Measurements from ENCODE around the gene FBXO34.

FBXO34 gene

DNA sequence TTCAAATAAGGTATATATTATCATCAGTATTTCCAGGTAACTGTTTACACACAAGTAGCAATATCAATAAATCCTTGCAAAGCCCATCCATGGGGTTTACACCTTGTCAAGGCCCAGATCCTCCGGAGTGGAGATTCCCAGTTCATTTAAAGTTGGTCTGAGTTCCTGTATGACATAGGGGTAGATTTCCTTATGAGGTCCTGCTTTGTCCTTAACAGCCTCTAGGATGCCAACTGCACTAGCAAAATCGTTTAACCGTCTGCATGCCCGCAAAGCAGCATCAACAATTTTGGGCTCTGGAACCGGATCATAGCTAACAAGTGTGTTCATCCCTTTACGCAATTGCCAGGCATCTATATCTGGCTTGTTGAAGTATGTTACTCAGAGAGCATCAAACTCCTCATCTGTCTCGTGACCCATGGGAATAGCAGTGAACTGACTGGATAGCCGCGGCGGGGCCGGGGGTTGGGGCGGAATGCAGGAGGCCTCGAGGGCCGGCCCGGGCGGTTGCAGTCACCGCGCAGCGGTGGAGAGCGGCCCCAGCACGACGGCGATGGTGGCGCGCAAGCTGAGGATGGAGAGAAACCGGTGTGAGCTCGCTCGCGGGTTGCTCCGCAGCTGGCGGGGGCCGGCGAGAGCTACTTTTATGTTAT, 30.6 kb upstream of the FBXO34 start:
- TF ChIP-seq, protein P1, sequence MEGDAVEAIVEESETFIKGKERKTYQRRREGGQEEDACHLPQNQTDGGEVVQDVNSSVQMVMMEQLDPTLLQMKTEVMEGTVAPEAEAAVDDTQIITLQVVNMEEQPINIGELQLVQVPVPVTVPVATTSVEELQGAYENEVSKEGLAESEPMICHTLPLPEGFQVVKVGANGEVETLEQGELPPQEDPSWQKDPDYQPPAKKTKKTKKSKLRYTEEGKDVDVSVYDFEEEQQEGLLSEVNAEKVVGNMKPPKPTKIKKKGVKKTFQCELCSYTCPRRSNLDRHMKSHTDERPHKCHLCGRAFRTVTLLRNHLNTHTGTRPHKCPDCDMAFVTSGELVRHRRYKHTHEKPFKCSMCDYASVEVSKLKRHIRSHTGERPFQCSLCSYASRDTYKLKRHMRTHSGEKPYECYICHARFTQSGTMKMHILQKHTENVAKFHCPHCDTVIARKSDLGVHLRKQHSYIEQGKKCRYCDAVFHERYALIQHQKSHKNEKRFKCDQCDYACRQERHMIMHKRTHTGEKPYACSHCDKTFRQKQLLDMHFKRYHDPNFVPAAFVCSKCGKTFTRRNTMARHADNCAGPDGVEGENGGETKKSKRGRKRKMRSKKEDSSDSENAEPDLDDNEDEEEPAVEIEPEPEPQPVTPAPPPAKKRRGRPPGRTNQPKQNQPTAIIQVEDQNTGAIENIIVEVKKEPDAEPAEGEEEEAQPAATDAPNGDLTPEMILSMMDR (IDR thresholded peaks at IDR 0.05; ENCODE audit: extremely low read depth, missing control alignments): no peak
- no peak for DNase-seq (ENCODE audit: low spot score)

DNA sequence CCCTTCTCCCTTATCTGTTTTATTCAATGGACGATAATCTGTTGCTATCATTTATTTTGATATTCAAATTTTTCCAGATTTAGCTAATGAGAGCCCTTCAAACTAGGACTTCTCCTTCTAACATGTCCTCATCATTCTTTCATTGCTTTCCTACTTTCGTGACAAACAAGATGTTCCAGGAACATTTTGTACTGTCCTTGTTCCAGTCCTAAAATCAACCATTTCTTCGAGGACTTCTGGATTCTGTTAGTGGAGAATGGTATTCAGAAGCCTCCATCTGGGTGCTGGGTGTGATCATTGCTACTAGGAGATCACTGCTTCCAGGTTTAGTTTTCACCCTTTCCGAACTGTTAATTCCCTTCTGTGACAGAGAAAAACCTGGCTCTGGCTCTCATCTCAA, 29.5 kb upstream of the FBXO34 start:
- DNase-seq (ENCODE audit: low spot score): no peak
- TF ChIP-seq, protein P1 (IDR thresholded peaks at IDR 0.05; ENCODE audit: extremely low read depth, missing control alignments): no peak

DNA sequence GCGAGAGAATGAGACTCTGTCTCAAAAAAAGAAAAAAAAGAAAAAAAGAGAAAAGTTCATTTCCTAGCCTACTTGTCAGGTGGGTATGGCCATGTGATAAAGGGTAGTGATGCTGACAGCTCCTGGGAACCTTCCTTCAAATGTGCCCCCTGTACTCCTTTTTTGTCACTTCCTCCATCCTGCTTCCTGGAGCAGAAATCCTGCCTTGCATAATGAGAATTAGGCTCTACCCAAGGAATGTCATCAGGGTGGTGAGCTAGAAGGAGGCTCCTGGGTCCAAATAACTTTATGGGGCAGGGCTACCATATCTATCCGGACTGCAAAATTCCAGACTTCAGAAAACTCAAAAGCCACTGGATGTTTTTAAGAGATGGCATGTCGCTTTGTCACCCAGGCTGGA, 27.8 kb upstream of the FBXO34 start:
- no peak for DNase-seq (ENCODE audit: low spot score)
- TF ChIP-seq, protein P1 (IDR thresholded peaks at IDR 0.05; ENCODE audit: extremely low read depth, missing control alignments): no peak

DNA sequence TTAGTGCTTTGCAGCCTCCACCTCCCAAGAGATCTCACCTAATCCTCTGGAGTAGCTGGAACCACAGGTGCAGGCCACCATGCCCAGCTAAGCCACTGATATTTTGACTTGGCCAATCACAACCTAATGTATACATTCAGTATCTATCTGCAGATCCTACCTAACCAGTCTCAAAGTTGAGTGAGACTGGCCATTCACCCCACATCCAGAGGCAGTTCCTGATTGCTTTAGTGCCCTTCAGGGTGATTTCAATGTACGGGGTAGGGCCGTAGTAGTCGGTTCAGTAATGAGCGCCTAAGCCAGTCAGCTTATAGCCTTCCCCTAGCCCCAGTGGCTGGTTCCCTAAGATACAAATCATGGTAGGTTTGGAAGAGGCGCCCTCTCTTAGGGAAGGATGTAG, 27.4 kb upstream of the FBXO34 start:
- TF ChIP-seq, protein P1 (IDR thresholded peaks at IDR 0.05; ENCODE audit: extremely low read depth, missing control alignments): no peak

DNA sequence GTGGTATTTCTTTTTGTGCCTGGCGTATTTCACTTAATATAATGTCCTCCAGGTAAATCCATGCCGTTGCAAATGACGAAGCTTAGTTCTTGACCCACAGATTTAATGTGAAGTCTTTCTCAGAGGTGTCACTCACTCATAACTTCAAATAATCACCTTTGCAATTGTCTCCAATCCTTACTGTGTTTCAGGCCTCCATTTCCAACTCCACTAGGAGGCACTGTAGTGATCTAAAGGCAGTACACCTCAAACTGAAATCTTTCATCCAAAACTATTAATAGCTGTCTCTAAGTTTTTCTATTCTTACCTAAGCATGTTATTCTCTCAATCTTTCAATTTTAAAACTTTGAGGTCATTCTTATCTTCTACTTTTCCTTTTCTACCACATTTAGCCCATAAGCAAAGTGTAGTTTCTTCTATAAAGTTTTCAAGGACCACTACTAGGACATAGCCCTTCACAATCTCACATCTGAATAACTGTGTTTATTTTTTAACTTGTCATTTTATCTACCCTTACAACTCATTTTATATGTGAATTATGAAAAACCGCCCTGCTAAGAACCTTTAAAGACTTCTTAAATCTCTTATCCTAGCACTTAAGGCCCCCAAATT, 25.5 kb upstream of the FBXO34 start:
- DNase-seq (ENCODE audit: low spot score): peak; percentile 60
- TF ChIP-seq, protein P1 (IDR thresholded peaks at IDR 0.05; ENCODE audit: extremely low read depth, missing control alignments): peak; percentile 63

More for the DNA sequence above, 27.4 kb upstream of the FBXO34 start:
- DNase-seq (ENCODE audit: low spot score): no peak

DNA sequence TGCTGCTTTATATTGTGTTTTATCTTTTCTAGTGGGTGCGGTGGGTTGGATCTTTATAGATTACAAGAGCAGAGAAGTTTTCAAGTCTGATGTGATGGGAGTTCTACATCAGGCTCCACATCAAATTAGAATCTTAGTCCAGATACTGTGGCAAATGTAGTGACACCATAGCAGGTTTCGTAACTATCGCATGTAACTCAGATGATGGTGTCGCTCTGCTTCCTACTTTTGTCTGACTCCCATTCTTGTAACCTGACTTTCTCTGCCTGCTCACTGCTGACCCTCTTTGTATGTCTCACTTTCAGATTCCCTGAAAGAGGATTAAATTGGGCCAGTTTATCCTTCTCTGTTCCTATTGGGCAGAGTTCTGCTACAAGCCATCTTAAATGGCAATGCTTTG, 22.8 kb upstream of the FBXO34 start:
- no peak for DNase-seq (ENCODE audit: low spot score)
- TF ChIP-seq, protein P1 (IDR thresholded peaks at IDR 0.05; ENCODE audit: extremely low read depth, missing control alignments): no peak

DNA sequence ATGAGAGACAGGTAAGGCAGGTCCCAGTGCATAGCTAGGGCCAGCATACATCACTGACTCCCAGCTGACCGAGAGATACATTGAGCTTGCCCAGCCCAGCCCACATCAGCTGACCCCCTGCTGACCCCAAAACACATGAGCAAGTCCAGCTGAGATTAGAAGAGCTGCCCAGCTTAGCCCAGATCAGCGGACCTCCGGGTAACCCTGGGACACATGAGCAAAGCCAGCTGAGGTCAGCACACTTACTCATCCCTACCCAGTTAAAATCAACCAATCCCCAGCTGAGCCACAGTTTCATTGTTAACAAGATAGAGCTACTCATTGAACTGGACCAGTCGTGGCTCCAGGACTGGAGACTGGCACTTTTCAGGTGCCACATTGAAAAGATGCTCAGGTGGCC, 21.8 kb upstream of the FBXO34 start:
- no peak for DNase-seq (ENCODE audit: low spot score)
- TF ChIP-seq, protein P1 (IDR thresholded peaks at IDR 0.05; ENCODE audit: extremely low read depth, missing control alignments): no peak

All from GM20000 (cell line).